Progenitor cell of endocrine pancreas (in vitro differentiated cells): Measurements from ENCODE around the gene HPCAL1. TPM values are rescaled to one million over a fixed set of nuclear protein-coding genes. Genes with fewer than 3 reads are reported as not detected.

Experiments
- DNase-seq: peaks from one replicate; pipeline ENCODE4 v3.0.0; 2021; ENCODE audit warnings: low spot score; ENCODE audit not compliant: unreplicated experiment
- H3K27ac Mint-ChIP-seq: 2 replicates; pipeline ENCODE4 v1.8.0; 2021; ENCODE audit warnings: mild to moderate bottlenecking, moderate library complexity, mixed read lengths
- H3K27me3 Mint-ChIP-seq: 2 replicates; pipeline ENCODE4 v1.8.0; 2021; ENCODE audit warnings: mixed read lengths
- H3K36me3 Mint-ChIP-seq: 2 replicates; pipeline ENCODE4 v1.8.0; 2022; ENCODE audit warnings: mixed read lengths; ENCODE audit not compliant: insufficient read depth
- H3K4me1 Mint-ChIP-seq: 2 replicates; pipeline ENCODE4 v1.8.0; 2021; ENCODE audit warnings: low read depth, mixed read lengths
- H3K4me3 Mint-ChIP-seq: 2 replicates; pipeline ENCODE4 v1.8.0; 2021; ENCODE audit warnings: low read depth, mild to moderate bottlenecking, moderate library complexity, mixed read lengths
- H3K9me3 Mint-ChIP-seq: 2 replicates; pipeline ENCODE4 v1.8.0; 2021; ENCODE audit warnings: low read depth, mixed read lengths
- total RNA-seq: library from RNA; stranded (reverse); gene quantifications from 2 replicates; pipeline ENCODE4 v1.2.1, GENCODE V29; 2021
- TF ChIP-seq, protein P1 (sequence below): fragments of 200-600 bp; sonication (generic); IDR thresholded peaks from one replicate; pipeline ENCODE4 v1.5.0; 2021; ENCODE audit warnings: antibody characterized with exemption, mild to moderate bottlenecking; ENCODE audit not compliant: unreplicated experiment

Gene HPCAL1
- total RNA-seq, 1 donor from 2014 or later, result 16.5 TPM

DNA sequence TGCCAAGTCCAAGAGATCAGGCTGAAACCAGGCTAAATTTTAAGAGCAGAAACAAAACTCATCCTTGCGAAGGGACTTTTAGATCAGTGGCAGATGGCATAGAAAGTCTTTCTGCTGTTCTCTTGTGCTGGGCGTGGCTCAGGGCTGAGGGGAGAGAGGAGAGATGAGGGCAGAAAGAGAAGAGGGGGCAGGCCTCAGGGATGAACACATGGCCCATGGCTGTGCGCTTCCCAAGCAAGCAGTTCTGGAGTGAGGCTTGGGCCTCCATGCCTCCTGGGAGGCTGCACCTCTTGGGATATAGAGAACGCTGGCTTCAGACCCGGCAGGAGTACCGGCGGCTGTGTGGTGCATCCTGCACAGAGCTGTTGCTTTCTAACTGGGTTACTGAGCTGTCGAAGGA is 41.0 kb downstream of the HPCAL1 start:
- H3K4me1 Mint-ChIP-seq, result peaks cover 4% of the 10 kb centered on the region
- TF ChIP-seq, protein P1, sequence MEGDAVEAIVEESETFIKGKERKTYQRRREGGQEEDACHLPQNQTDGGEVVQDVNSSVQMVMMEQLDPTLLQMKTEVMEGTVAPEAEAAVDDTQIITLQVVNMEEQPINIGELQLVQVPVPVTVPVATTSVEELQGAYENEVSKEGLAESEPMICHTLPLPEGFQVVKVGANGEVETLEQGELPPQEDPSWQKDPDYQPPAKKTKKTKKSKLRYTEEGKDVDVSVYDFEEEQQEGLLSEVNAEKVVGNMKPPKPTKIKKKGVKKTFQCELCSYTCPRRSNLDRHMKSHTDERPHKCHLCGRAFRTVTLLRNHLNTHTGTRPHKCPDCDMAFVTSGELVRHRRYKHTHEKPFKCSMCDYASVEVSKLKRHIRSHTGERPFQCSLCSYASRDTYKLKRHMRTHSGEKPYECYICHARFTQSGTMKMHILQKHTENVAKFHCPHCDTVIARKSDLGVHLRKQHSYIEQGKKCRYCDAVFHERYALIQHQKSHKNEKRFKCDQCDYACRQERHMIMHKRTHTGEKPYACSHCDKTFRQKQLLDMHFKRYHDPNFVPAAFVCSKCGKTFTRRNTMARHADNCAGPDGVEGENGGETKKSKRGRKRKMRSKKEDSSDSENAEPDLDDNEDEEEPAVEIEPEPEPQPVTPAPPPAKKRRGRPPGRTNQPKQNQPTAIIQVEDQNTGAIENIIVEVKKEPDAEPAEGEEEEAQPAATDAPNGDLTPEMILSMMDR, result no peak
- H3K36me3 Mint-ChIP-seq, result no peaks in the 10 kb centered on the region
- DNase-seq, result no peak
- H3K4me3 Mint-ChIP-seq, result no peak overlapping the region
- H3K9me3 Mint-ChIP-seq, result no peaks in the 10 kb centered on the region
- H3K27me3 Mint-ChIP-seq, result peaks cover 5% of the 10 kb centered on the region
- no peak overlapping the region for H3K27ac Mint-ChIP-seq

DNA sequence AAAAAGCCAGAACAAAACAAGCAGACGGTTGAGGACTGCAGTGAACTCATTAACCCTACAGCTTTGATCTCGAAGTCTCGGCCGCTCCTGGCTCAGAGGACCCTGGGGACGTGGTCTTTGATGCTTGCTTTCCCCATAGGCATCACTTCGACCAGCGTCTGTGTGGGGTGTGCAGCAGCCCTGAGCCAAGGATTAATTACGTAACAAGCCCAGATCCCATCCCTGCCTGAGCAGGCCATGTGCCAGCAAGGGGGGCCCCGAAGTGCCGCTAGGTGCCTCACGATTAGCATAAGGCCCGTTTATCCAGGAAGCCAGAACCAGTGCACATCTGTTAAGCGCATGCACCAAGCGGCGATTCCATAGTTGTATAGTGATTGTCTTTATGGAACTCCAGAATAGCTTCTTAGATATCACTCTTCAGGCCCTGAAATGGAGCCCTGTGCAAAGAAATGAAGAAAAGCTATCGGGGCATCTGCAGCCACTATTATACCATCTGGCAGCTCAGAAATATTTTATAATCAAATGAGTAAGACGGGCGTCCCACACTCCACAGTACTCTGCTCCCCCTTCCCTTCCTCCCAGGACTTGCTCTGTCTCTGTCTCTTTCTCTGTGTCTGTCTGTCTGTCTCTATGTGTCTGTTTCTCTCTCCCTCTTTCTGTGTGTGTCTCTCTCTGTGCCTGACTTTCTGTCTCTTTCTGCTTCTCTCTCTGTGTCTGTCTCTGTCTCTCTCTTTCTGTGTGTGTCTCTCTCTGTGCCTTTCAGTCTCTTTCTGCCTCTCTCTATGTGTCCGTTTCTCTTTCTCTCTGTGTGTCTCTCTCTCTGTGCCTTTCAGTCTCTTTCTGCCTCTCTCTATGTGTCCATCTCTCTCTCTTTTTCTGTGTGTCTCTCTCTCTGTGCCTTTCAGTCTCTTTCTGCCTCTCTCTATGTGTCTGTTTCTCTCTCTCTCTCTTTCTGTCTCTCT is 41.7 kb downstream of the HPCAL1 start:
- H3K9me3 Mint-ChIP-seq, result no peaks in the 10 kb centered on the region
- DNase-seq, result no peak
- no peak overlapping the region for H3K27ac Mint-ChIP-seq

DNA sequence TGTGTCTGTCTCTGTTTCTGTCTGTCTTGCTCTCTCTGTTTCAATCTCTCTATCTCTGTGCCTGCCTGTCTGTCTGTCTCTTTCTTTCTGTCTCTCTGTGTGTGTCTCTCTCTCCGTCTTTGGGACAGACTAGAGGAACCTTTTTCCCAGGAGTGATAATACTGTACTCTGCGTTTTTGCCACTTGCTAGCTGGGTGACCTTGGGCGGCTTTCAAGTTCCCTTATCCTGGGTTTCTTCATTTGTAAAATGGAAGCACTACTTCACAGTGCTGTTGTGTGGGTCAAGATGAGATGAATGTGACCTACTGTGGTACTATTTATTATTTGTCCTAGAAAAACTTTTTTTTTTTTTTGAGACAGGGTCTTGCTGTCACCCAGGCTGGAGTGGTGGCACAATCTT is 42.4 kb downstream of the HPCAL1 start:
- peaks cover 4% of the 10 kb centered on the region for H3K4me1 Mint-ChIP-seq
- no peak overlapping the region for H3K27ac Mint-ChIP-seq
- no peaks in the 10 kb centered on the region for H3K36me3 Mint-ChIP-seq
- no peak overlapping the region for H3K4me3 Mint-ChIP-seq
- no peak for DNase-seq
- no peaks in the 10 kb centered on the region for H3K9me3 Mint-ChIP-seq
- TF ChIP-seq, protein P1, result no peak
- H3K27me3 Mint-ChIP-seq, result peaks cover 5% of the 10 kb centered on the region

More for the DNA sequence above, 41.7 kb downstream of the HPCAL1 start:
- H3K27me3 Mint-ChIP-seq, result peaks cover 5% of the 10 kb centered on the region
- TF ChIP-seq, protein P1, result no peak
- H3K4me3 Mint-ChIP-seq, result no peak overlapping the region
- H3K36me3 Mint-ChIP-seq, result no peaks in the 10 kb centered on the region
- peaks cover 4% of the 10 kb centered on the region for H3K4me1 Mint-ChIP-seq

DNA sequence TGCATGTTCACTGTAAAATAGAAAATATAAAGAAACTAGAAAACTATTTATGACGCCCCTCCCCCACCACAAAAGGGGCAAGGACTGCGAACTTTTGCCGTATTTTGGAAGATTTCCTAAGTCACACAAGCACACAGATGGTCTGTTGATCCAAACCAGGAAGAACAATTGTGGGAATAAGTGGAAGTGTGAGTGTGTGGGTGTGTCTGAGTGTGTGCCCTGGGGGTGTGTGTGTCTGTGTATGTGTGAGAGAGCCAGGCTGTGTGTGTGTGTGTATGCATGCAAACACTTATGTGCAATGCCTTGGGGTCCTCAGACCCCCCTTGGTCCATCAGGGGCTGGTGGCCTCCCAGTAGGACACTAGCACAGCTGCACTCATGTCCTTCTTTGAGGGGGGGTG is 43.1 kb downstream of the HPCAL1 start:
- peaks cover 1% of the 10 kb centered on the region for H3K36me3 Mint-ChIP-seq
- DNase-seq, result no peak
- TF ChIP-seq, protein P1, result no peak
- H3K9me3 Mint-ChIP-seq, result no peaks in the 10 kb centered on the region
- H3K27me3 Mint-ChIP-seq, result peaks cover 5% of the 10 kb centered on the region
- no peak overlapping the region for H3K4me3 Mint-ChIP-seq
- H3K27ac Mint-ChIP-seq, result no peak overlapping the region
- H3K4me1 Mint-ChIP-seq, result peaks cover 4% of the 10 kb centered on the region

DNA sequence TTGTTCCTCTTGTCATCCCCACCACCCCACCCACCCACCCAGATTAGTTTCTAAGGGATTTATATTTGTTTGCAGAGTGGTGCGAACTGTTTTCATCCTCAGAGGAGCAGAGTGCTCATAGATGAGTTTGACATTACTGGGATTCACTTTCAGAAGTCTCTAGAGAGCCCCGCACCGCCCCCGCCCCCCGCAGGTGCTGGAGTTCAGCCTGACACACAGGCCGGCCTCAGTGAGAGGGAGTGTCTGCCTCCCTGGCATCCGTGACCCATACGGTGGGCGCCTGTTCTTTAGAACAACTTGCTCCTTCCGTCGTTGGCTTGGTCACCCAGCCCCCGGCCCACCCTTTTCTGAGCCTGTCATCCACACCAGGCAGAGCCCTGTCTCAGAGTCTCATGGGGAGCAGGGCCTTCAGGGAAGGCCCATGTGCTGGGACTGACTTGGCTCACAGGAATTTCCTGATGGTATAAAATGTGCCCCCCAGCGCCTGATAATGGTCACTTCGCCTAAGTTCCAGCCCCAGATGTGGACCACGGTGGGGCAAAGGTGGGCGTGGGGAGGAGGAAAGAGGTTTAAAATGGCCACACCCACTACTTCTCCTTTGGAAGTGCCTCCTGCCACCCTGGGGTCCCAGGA is 44.3 kb downstream of the HPCAL1 start:
- Mint-ChIP-seq H3K27ac (no peak overlapping the region), H3K9me3 (no peaks in the 10 kb centered on the region), H3K36me3 (peaks cover 3% of the 10 kb centered on the region), H3K4me1 (peaks cover 4% of the 10 kb centered on the region), H3K4me3 (no peak overlapping the region), H3K27me3 (peaks cover 5% of the 10 kb centered on the region)
- TF ChIP-seq, protein P1, result no peak
- DNase-seq, result no peak
